Uterus (tissue), 2 donors: ENCODE data around the gene GMDS.

Experiments used
- POLR2A ChIP-seq, 2 donors: fragments of 450-650 bp; IDR thresholded peaks; one replicate each; pipeline ENCODE4 v1.6.1; 2016; ENCODE audit warnings: antibody characterized with exemption in 2 of 2, mild to moderate bottlenecking in 1 of 2, moderate library complexity in 1 of 2
- TF ChIP-seq, protein P1 (sequence below), 4 experiments: fragments of 200-600 bp in 2 of 4; fragments of 450-650 bp in 2 of 4; sonication (generic) in 2 of 4; IDR thresholded peaks; one replicate each; pipeline ENCODE4 v1.5.1; 2016 to 2019; ENCODE audit warnings: antibody characterized with exemption in 4 of 4, mild to moderate bottlenecking in 2 of 4, moderate library complexity in 1 of 4

GRCh38 chr6:2016040-2016439 is 229.4 kb downstream of the GMDS start:
- TF ChIP-seq, protein P1, sequence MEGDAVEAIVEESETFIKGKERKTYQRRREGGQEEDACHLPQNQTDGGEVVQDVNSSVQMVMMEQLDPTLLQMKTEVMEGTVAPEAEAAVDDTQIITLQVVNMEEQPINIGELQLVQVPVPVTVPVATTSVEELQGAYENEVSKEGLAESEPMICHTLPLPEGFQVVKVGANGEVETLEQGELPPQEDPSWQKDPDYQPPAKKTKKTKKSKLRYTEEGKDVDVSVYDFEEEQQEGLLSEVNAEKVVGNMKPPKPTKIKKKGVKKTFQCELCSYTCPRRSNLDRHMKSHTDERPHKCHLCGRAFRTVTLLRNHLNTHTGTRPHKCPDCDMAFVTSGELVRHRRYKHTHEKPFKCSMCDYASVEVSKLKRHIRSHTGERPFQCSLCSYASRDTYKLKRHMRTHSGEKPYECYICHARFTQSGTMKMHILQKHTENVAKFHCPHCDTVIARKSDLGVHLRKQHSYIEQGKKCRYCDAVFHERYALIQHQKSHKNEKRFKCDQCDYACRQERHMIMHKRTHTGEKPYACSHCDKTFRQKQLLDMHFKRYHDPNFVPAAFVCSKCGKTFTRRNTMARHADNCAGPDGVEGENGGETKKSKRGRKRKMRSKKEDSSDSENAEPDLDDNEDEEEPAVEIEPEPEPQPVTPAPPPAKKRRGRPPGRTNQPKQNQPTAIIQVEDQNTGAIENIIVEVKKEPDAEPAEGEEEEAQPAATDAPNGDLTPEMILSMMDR (IDR thresholded peaks at IDR 0.05) = no peak
- no peak for TF ChIP-seq POLR2A (IDR thresholded peaks at IDR 0.05)
